Stimulated activated CD8-positive, alpha-beta memory T cell treated with anti-CD3 and anti-CD28 coated beads, Interleukin-2, amount 100 ng/mL, for 48 hours (primary cell): ENCODE data around the gene TAAR2.
"Not testable (repeated sequence)": the region's sequence is repeated elsewhere in the genome, so short reads cannot be mapped to it uniquely, and the experiment has no call there.

ENCODE experiments used
- DNase-seq, 2 donors: peaks; one replicate each; pipeline ENCODE4 v3.0.0-alpha.2; 2020; ENCODE audit warnings: low read depth in 2 of 2

Gene TAAR2

DNA sequence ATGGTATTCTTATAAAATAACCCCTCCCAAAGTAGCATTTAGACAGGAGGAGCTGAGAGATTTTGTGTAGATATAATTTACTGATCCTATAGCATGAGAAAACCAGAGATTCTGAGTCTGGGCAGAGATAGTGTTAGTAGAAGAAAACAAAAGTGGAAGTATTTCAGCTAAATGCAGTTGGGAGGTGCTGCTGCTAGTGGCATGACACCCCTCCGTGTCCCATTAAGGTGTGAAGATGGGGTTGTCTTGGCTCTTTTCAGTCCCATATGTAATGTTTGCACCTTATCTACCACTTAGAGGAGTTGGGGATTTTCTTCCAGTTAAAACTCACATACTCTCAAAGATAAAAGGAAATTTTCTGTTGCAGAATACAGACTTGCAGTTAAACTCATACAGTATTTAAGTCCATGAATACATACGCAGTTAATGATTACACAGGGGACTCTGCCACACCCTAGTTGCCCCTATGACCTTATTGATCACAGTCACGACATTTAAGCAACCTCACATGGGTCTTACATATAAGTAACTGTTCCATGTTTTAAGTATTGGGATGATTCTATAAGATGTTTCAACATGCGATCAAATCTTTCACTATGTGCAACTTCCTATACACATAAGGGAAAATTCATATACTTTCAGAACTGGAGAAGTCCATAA is 11.5 kb downstream of the TAAR2 start:
- no peak for DNase-seq

DNA sequence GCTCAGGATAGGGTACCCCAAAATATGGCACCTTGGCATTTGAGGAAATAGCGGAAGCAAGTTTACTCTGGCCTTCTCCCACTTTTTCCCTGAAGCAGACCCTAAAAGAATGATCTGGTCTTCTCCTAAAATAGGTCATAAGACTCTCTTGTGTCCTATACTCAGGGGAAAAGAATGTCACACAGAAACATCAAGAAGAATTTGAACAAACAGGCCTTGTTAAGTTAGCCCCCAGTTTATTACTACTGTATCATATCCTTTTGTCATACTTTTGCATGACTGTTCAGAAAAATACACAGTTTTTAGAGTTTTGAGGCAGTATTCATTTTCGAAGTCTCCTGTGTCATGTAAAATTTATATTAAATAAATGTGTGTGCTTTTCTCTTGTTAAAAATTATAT is 12.5 kb downstream of the TAAR2 start:
- DNase-seq = no peak

DNA sequence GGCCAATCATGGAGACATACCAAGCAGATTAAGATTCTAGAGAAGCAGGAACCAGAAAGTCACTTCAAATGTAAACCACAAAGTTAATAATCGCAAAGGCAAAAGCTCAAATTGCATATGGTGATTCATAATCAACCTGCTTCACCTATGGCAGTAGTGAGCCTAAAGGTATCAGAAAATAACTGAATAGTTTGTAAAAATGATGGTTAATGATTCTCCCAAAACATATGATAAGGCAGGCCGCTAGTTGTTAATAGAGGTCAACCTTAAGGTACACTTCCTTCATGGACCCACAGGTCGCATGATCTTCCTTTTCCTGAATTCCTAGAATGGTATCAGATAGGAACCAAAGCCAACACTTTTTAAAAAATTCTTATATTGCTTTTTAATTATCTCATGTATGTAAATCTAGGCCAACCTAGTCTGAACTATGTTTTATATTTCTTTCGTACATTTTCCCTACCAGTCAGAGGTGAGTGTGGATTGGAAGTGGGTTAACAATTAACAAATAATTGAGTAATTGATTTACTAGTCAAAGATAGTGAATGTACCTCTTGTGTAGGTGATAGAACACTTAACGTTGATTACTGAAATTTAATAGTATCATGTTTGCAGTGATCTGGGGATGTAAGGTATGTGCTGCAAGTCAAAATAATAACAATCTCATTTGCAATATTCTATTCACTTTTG is 16.4 kb downstream of the TAAR2 start:
- DNase-seq = no peak

DNA sequence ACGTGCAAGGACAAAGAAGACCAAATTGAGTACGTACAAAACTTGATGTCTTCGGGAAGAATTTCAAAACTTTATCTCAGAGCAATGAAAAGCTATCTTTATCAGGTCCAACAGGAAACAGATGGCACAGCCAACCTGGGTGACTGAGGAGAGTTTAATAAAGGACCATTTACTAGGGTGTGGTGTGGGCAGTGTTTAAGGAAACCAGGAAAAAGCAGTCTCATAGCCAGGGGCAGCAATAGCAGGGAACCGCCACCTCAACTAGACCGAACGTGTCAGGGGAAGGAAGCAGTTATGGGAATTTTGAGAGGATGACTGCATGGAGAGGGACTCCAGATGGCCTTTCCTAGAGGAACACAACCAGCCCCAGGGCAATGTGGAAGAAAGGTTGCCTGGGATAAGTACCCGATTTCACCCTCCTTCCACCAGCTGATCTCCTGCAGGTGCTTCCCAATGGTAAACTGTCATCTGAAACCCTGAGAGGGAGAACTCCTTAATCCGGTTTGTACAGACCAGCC is 19.4 kb downstream of the TAAR2 start:
- no peak for DNase-seq

DNA sequence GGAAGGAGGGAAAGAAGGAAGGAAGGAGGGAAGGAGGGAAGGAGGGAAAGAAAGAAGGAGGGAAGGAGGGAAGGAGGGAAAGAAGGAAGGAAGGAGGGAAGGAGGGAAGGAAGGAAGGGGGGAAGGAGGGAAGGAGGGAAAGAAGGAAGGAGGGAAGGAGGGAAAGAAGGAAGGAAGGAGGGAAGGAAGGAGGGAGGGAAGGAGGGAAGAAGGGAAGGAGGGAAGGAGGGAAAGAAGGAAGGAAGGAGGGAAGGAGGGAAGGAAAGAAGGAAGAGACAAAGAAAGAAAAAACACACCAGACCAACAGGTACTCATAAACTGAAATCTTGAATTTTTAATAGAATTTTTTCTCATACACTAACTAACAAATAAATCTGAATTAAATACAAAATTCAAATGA is 23.2 kb downstream of the TAAR2 start:
- not testable (repeated sequence) for DNase-seq

DNA sequence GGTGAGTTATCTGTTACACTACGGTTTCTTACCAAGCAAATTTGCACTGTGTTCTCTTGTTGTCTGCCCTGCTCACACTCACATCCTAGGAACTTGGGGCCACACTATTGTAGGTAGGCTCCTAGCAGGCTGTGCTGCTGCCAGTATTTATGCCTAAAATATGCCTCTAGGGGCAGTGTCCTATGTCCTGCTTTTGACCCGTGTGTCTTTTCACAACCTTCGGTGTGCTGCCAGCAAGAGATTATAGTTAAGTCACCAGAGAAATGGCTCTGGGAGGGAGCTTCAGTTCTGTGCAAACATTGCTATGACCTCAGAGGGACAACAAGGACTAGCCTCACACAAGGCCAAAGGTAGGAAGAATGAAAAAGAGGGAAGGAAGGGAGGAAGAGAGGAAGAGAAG is 25.6 kb downstream of the TAAR2 start:
- no peak for DNase-seq

DNA sequence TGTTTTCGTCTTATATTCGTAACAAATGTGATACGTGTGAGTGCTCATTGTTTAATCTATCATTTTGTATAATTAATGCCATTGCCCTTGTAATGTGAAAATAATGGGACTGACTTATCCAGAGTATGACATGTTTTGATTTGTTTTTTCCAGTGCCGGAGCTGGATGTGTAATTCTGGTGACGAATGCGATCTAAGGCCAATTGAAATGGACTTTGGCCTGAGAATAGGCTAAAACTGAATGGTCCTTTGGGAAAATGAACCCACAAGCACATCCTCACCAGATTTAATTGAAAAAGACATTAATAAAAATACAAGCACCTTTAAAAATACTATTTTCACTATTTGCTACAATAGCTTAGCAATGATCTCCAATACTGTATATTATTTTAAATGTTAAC is 27.9 kb downstream of the TAAR2 start:
- DNase-seq = no peak

DNA sequence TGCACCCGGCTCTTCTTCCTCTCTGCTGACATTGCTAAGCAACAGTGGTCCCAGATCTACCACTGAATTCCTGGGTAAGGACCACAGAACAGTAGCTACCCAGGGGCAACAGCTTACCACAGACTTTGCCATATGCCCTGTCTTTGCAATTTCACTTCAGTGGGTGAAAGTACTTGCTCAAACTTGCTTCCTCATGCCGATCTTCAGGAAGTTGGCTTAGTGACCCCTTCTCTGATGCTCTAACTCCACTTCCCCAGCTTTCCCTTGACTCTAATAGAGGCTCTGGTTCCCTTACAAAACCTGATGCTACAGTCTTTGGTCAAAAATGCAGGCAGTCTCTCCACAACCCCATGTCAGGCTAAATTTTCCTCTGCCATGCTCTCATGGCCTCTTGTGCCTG is 31.2 kb downstream of the TAAR2 start:
- DNase-seq = no peak

DNA sequence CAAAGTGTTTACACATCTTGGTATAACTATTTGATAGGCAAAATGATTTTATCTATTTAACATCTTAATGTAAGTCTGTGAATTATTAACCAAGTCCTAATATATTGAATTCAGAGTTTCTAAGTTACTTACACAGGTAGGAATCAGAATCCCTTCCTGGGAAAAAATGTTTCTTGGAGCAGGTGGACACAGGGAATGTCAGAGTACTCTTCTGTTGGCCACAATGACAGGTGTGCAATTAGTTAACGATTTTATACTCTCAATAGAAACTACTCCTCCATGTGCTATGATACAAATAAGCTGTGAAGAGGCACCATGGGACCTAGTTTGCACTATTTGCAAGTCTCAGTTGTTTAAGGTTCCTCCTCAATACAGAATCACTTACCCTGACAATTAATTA is 33.7 kb downstream of the TAAR2 start:
- DNase-seq = no peak

DNA sequence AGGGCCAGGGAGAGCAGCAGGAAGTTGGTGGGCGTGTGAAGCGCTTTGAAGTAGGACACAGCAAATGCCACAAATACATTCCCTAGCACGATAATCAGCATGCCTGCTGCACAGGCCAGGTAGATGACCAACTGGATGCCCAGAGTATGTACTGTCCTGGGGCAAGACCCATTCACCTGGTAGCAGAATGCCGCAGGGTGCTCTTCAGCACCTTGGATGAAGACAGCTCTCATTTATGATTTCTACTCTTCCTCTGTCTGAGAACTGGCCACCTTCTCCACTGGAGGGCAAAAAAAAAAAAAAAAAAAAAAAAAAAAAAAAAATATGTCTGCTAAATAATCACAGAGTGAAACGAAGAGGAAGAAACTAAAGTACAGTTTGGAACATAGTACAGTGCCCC is 34.6 kb downstream of the TAAR2 start, which contains the start of gene TAAR5:
Gene TAAR5, minus strand, starts transcription at position 288 of the 400 bp plus-strand sequence. Its CDS starts 55 bp downstream, at position 233.
- DNase-seq = no peak

DNA sequence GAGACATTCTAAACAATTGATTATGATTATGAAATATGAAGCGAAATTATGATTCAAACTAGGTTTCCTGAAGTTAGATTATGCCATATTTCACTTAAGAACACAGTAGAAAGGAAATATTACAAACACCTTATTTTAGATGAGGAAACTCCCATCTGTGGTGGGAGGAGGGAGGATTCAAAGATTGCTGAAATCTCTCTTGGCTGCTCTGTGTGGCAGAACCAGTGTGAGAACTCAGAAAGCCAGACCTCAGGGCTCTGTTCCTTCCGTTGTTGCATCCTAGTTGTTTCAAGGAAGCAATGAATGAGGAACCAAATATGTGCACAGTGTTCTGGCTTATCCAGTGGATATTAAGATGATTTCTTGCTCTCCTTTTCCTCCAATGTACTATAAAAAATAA is 36.7 kb downstream of the TAAR2 start:
- no peak for DNase-seq

DNA sequence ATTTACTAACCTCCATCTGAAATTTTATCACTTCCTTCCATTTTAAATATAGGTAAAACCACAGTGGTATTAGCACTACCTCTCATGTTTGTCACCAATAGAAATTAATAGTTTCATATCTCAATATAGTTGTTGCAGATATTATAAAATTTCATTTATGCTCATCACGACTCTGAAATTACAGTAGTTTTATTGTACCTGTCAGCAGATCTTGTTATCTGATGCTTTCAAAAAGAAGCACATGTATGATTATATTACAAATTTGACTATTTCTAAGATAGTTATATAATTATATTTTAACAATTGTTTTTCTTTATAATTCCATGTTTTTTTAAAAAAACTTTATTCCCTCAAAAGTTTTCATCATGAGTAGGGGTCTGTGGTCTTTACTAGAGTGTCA is 39.4 kb downstream of the TAAR2 start:
- no peak for DNase-seq

DNA sequence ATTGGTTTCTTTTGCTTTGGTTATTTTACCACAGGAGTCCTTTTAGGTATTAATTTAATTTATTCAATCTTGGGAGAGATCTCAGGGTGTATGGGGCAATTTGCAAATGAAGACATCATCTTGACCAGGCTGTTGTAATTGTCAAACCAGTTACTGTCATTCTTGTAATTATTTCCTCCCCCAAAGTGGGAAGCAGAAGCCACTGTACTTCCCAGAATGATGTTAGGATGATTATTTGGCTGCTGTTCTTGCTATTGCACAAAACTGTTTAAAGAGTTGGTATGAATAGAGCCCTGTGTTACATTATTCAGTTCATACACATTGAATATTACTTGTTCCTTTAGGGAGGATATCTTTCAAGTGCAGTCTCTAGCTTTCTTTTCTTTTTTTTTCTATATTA is 52.3 kb downstream of the TAAR2 start:
- no peak for DNase-seq

DNA sequence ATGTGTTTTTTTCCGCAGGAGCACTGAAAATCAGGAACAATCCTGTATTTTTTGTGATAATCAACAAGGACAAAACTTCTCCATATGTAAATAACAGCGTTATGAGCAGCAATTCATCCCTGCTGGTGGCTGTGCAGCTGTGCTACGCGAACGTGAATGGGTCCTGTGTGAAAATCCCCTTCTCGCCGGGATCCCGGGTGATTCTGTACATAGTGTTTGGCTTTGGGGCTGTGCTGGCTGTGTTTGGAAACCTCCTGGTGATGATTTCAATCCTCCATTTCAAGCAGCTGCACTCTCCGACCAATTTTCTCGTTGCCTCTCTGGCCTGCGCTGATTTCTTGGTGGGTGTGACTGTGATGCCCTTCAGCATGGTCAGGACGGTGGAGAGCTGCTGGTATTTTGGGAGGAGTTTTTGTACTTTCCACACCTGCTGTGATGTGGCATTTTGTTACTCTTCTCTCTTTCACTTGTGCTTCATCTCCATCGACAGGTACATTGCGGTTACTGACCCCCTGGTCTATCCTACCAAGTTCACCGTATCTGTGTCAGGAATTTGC is 53.8 kb downstream of the TAAR2 start, which contains the start of gene TAAR6:
Gene TAAR6, plus strand, starts transcription at position 102 of the 557 bp plus-strand sequence. Its CDS starts 0 bp downstream, at position 102.
- DNase-seq = no peak

DNA sequence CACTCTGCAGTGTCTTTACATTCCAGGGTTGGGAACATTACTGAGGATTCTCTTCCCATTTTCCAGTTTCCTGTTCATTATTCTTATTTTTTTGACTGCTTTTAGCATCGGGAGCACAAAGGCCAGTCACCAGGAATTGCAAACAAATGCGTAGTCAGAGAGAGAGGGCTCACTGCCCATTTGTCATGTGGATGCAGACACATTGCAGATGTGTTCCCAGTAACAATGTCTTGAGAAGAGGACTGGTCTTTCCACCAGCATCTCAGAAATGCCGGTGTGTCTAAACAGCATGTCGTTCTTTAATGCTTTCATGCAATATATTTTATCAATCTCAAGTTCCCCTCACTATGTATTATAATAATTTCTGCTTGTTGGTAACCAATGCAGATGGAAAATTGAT is 54.9 kb downstream of the TAAR2 start:
- no peak for DNase-seq

DNA sequence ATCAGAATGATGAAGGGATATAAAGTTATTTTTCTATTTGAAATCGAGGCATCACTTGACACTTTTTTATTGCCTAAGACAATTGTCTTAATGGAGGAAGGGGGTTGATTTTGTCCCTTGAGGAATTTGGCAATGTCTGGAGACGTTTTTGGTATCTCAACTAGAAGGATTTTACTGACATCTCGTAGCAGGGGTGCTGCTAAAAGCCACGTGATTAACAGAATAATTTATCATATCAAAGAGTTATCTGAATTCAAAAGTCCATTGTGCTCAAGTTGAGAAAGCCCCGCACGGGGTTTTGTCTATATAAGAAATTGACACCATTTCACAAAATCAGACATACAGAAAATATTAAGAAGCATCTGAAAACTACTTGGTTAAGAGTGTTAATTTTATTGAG is 55.5 kb downstream of the TAAR2 start:
- DNase-seq = no peak

DNA sequence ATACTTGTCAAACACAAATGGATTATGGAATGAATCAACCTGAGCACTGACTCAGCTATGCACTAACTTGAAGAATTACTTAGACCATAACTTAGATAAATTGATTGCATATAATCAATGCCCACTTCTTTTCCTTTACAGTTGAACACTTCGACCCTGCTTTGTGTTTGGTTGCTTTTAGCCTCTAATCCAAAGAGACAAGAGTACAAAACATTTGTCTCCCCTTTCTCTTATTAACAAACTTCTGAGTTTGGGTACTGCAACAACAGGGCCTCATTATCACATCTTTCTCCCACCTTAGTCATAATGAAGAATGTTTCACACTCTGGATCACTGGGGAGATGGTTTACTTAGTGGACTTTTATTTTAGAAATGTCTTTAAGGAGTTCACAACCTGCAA is 56.5 kb downstream of the TAAR2 start:
- DNase-seq = no peak
